ENCODE measurements around the gene SERPINE2. TPM values are rescaled to one million over a fixed set of nuclear protein-coding genes. Genes with fewer than 3 reads are reported as not detected.
A peak's percentile ranks its signal among the peaks of the same experiment; 100 is the strongest.

SERPINE2 gene
- 10 to 100 TPM; 25.5 to 94.5 (median 38.5) TPM for total RNA-seq

GRCh38 chr2:224039080-224039769, at the start of gene SERPINE2:
TSS of gene SERPINE2 (minus strand) at chr2:224039286. CDS start at chr2:224001900, 37,386 bp downstream.
- Histone ChIP-seq H3K27me3 (no peaks in the 10 kb centered on the region), H3K4me3 (peak within 1 kb of the TSS; percentile 45 to 84 (median 66)), H3K36me3 (no peaks in the 10 kb centered on the region), H3K9me3 (no peaks in the 10 kb centered on the region), H3K4me1 (peaks cover 0 to 51% (median 13%) of the 10 kb centered on the region in 4 donors), H3K27ac (peak within 1 kb of the TSS; percentile 26 to 86 (median 70))
- peak in 1 of 2 donors; percentile 13 for DNase-seq (ENCODE audit: low spot score in 2 of 2)
- 0 to 1% methylated on average over 19 to 33 of the region's 91 CpGs for WGBS, 2 donors
- TF ChIP-seq CTCF (IDR thresholded peaks at IDR 0.05) = peak in 4 of 5 experiments; percentile 20 to 54 (median 47)
- no peak for TF ChIP-seq EP300 (IDR thresholded peaks at IDR 0.05)

- TF ChIP-seq CTCF (IDR thresholded peaks at IDR 0.05) (no peak), POLR2A (IDR thresholded peaks at IDR 0.05) (no peak), EP300 (IDR thresholded peaks at IDR 0.05) (peak in 1 of 2 donors; percentile 55)
- peak overlapping the region in 2 of 4 donors; percentile 29 to 70 for H3K27ac ChIP-seq
- 64 to 67% methylated on average over 3 of the region's 3 CpGs for WGBS, 2 donors
Measured at GRCh38 chr2:224086226-224086914, 47.3 kb upstream of the SERPINE2 start.

GRCh38 chr2:224085811-224086210, 46.7 kb upstream of the SERPINE2 start:
- H3K36me3 ChIP-seq = no peaks in the 10 kb centered on the region
- H3K4me3 ChIP-seq = no peak overlapping the region
- H3K4me1 ChIP-seq = peaks cover 0 to 9% (median 0%) of the 10 kb centered on the region in 4 donors
- H3K27ac ChIP-seq = peak overlapping the region in 1 of 4 donors; percentile 12
- no peaks in the 10 kb centered on the region for H3K27me3 ChIP-seq
- DNase-seq (ENCODE audit: low spot score in 2 of 2) = no peak
- whole genome bisulfite sequencing, 2 donors = 75 to 83% methylated on average over 3 of the region's 3 CpGs
- H3K9me3 ChIP-seq = no peaks in the 10 kb centered on the region
- no peak for TF ChIP-seq EP300 (IDR thresholded peaks at IDR 0.05)
- no peak for TF ChIP-seq CTCF (IDR thresholded peaks at IDR 0.05)
- TF ChIP-seq POLR2A (IDR thresholded peaks at IDR 0.05) = no peak

More at GRCh38 chr2:224086226-224086914, 47.3 kb upstream of the SERPINE2 start:
- Histone ChIP-seq H3K27me3 (no peaks in the 10 kb centered on the region), H3K4me1 (peaks cover 0 to 9% (median 0%) of the 10 kb centered on the region in 4 donors), H3K36me3 (no peaks in the 10 kb centered on the region), H3K4me3 (no peak overlapping the region), H3K9me3 (no peaks in the 10 kb centered on the region)
- DNase-seq (ENCODE audit: low spot score in 2 of 2) = peak in 1 of 2 donors; percentile 27

- no peak for DNase-seq (ENCODE audit: low spot score in 2 of 2)
- TF ChIP-seq CTCF (IDR thresholded peaks at IDR 0.05) (no peak), EP300 (IDR thresholded peaks at IDR 0.05) (no peak), POLR2A (IDR thresholded peaks at IDR 0.05) (no peak)
- H3K27me3 ChIP-seq = no peaks in the 10 kb centered on the region
- H3K27ac ChIP-seq = peak overlapping the region in 1 of 4 donors; percentile 12
- WGBS, 2 donors = 41 to 46% methylated on average over 2 of the region's 2 CpGs
- no peaks in the 10 kb centered on the region for H3K9me3 ChIP-seq
- H3K36me3 ChIP-seq = no peaks in the 10 kb centered on the region
- H3K4me3 ChIP-seq = no peak overlapping the region
- peaks cover 0 to 9% (median 0%) of the 10 kb centered on the region in 4 donors for H3K4me1 ChIP-seq
Measured at GRCh38 chr2:224085246-224085645, 46.2 kb upstream of the SERPINE2 start.

Data from tibial nerve (tissue), 4 donors.